GM06990 (cell line): Measurements from ENCODE around the gene SCAF8.
A peak's percentile ranks its signal among the peaks of the same experiment; 100 is the strongest.

Experiments
- DNase-seq: peaks from one replicate; pipeline ENCODE4 v3.0.0-alpha.2; 2011; ENCODE audit not compliant: insufficient read length; ENCODE audit errors: extremely low read depth
- H3K27me3 ChIP-seq: replicated peaks from 2 replicates; pipeline ENCODE4 v1.6.0; 2011; ENCODE audit warnings: low read length; ENCODE audit not compliant: control insufficient read depth, insufficient read depth
- H3K36me3 ChIP-seq: 2 replicates; pipeline ENCODE4 v1.5.1; 2011; ENCODE audit warnings: low read length; ENCODE audit not compliant: control insufficient read depth, insufficient read depth
- H3K4me3 ChIP-seq: replicated peaks from 2 replicates; pipeline ENCODE4 v1.5.1; 2011; ENCODE audit warnings: low read depth, mild to moderate bottlenecking, control low read depth, low read length
- CTCF ChIP-seq: IDR thresholded peaks from 2 replicates; pipeline ENCODE4 v1.5.1; 2011; ENCODE audit warnings: low read length, control low read depth, mild to moderate bottlenecking, inconsistent platforms; ENCODE audit not compliant: insufficient read depth, poor library complexity, severe bottlenecking

Gene SCAF8

GRCh38 chr6:154862536-154862935 is 129.3 kb downstream of the SCAF8 start:
- TF ChIP-seq CTCF = no peak

DNA sequence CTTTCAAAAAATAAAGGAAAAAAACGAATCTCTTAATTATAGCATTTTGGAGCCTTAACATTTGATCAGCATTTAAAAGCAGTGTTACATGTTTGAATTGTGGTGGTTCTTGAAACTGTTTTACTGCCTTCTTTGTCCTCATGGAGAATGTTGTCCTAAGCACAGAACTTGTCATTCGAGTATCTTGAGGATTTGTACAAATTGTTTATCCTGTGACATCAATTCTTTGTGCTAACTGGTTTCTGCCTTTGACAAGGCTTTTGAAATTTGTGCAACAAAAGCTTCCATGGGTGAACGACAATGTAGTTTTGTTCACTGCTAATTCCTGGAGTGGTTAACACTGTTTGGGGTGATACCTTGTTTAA is 130.8 kb downstream of the SCAF8 start:
- H3K27me3 ChIP-seq = no peaks in the 10 kb centered on the region
- no peak overlapping the region for H3K4me3 ChIP-seq
- no peak for DNase-seq
- H3K36me3 ChIP-seq = no peaks in the 10 kb centered on the region
- TF ChIP-seq CTCF = no peak

More at GRCh38 chr6:154862536-154862935, 129.3 kb downstream of the SCAF8 start:
- Histone ChIP-seq H3K4me3 (no peak overlapping the region), H3K27me3 (no peaks in the 10 kb centered on the region), H3K36me3 (no peaks in the 10 kb centered on the region)
- DNase-seq = no peak

DNA sequence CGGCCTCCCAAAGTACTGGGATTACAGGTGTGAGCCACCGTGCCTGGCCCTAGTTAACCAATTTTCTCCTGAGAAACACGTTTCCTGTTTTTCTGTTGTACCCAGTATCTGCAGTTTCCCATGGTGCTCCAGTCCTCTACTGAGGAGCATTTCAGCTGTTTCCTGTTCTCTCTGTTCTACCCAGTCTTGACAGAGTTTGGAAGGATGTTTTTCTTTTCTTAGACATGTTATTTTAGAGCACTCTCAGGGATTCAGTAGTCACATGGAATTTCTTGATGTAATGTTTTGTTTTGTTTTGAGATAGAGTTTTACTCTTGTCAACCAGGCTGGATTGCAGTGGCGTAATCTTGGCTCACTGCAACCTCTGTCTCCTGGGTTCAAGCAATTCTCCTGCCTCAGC is 132.1 kb downstream of the SCAF8 start:
- Histone ChIP-seq H3K36me3 (no peaks in the 10 kb centered on the region), H3K27me3 (no peaks in the 10 kb centered on the region), H3K4me3 (no peak overlapping the region)
- no peak for TF ChIP-seq CTCF
- no peak for DNase-seq

DNA sequence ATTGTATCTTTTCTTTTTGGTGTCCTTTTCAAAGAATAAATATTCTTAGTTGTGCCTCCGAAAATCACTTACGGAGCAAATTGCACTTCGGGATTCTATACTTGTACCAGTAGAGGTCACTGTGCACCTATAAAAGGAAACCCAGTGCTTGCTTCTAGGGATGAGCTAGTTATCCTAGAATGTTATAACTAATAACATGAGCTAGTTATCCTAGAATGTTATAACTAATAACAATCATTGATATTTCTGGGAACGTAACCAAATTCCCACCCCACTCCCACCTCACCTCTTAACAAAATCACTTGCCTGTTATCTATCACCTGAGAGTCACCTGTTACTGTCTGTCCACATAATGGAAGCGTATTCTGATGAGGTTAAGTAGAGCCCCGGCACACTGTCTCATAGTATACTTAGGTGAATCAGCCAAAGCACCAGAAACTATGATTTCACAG is 135.0 kb downstream of the SCAF8 start:
- DNase-seq = no peak
- peak; percentile 53 for TF ChIP-seq CTCF
- Histone ChIP-seq H3K36me3 (no peaks in the 10 kb centered on the region), H3K27me3 (no peaks in the 10 kb centered on the region), H3K4me3 (no peak overlapping the region)

- TF ChIP-seq CTCF = no peak
- H3K4me3 ChIP-seq = no peak overlapping the region
- no peaks in the 10 kb centered on the region for H3K27me3 ChIP-seq
- H3K36me3 ChIP-seq = no peaks in the 10 kb centered on the region
- no peak for DNase-seq
Measured at GRCh38 chr6:154872542-154873114, 139.4 kb downstream of the SCAF8 start.

DNA sequence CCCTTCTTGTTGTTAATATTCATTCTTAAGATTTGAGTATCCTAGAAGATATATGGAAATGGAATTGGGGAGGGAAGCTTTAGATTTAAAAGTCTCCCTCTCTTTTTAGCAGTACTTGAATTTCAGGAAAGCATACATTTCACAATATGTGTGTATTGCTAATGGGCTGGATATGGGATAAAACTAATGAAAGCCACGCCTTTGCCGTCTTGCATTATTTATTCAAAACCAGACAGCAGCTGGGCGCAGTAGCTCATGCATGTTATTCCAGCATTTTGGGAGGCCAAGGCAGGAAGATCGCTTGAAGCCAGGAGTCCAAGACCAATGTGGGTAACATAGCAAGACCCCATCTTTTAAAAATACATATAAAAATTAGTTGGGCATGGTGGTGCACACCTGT is 140.3 kb downstream of the SCAF8 start:
- Histone ChIP-seq H3K36me3 (no peaks in the 10 kb centered on the region), H3K4me3 (no peak overlapping the region), H3K27me3 (no peaks in the 10 kb centered on the region)
- TF ChIP-seq CTCF = no peak
- DNase-seq = no peak
